HEK293 (cell line): ENCODE results near the gene HP.

ENCODE experiments used
- CTCF ChIA-PET: fragments of 350-600 bp; formaldehyde crosslinking; extraction: SDS; loops from one replicate; lab custom pipeline; 2021; ENCODE audit warnings: antibody characterized with exemption; lab: Yijun Ruan, JAX
- POLR2A ChIA-PET: fragments of 300-600 bp; formaldehyde crosslinking; extraction: SDS; loops from one replicate; lab custom pipeline; 2020; ENCODE audit warnings: antibody characterized with exemption, inconsistent platforms; lab: Yijun Ruan, JAX
- H3K27ac ChIP-seq: fragments of 200-500 bp; sonication (Bioruptor generic); 2 replicates; pipeline ENCODE4 v1.5.1; 2014; ENCODE audit warnings: low read depth, low read length, control low read depth, inconsistent platforms; ENCODE audit errors: extremely low read depth
- H3K36me3 ChIP-seq, 2 experiments: fragments of 200-500 bp in 1 of 2; sonication (Bioruptor generic) in 1 of 2; 1 replicate in 1 of 2; 2 replicates in 1 of 2; pipeline ENCODE4 v1.5.1; 2014 to 2017; ENCODE audit warnings: inconsistent platforms in 2 of 2, low read length in 2 of 2; ENCODE audit not compliant: control insufficient read depth in 2 of 2, insufficient read depth in 1 of 2
- H3K4me1 ChIP-seq: fragments of 200-500 bp; sonication (Bioruptor generic); 2 replicates; pipeline ENCODE4 v1.5.1; 2014; ENCODE audit warnings: mild to moderate bottlenecking, low read length, inconsistent platforms; ENCODE audit not compliant: control insufficient read depth, insufficient read depth
- H3K4me3 ChIP-seq: 2 replicates; pipeline ENCODE4 v1.5.1; 2011; ENCODE audit warnings: low read depth, mild to moderate bottlenecking, control low read depth, low read length, moderate library complexity
- H3K9me3 ChIP-seq: fragments of 200-500 bp; sonication (Bioruptor generic); 2 replicates; pipeline ENCODE4 v1.5.1; 2014; ENCODE audit warnings: low read depth, low read length, inconsistent platforms; ENCODE audit not compliant: control insufficient read depth, insufficient read depth
- BCL11B ChIP-seq: fragments of 450-650 bp; formaldehyde crosslinking; IDR thresholded peaks from 2 replicates; pipeline ENCODE4 v1.5.1; 2016; ENCODE audit warnings: low read depth, missing biosample characterization, missing genetic modification characterization
- GLIS1 ChIP-seq: fragments of 450-650 bp; formaldehyde crosslinking; IDR thresholded peaks from 2 replicates; pipeline ENCODE4 v1.5.1; 2016; ENCODE audit warnings: missing biosample characterization, missing genetic modification characterization
- KLF1 ChIP-seq: fragments of 450-650 bp; formaldehyde crosslinking; IDR thresholded peaks from 2 replicates; pipeline ENCODE4 v1.5.1; 2016; ENCODE audit warnings: missing biosample characterization, missing genetic modification characterization
- KLF16 ChIP-seq: fragments of 450-650 bp; formaldehyde crosslinking; IDR thresholded peaks from 2 replicates; pipeline ENCODE4 v1.5.1; 2017; ENCODE audit warnings: missing biosample characterization, missing genetic modification characterization
- SCRT1 ChIP-seq: fragments of 450-650 bp; formaldehyde crosslinking; IDR thresholded peaks from 2 replicates; pipeline ENCODE4 v1.5.1; 2016; ENCODE audit warnings: missing biosample characterization, missing genetic modification characterization, borderline replicate concordance
- SP2 ChIP-seq: fragments of 450-650 bp; formaldehyde crosslinking; IDR thresholded peaks from 2 replicates; pipeline ENCODE4 v1.5.1; 2016; ENCODE audit warnings: missing biosample characterization, missing genetic modification characterization
- SP3 ChIP-seq: fragments of 450-650 bp; formaldehyde crosslinking; IDR thresholded peaks from 2 replicates; pipeline ENCODE4 v1.5.1; 2016; ENCODE audit warnings: missing biosample characterization, missing genetic modification characterization
- ZBTB48 ChIP-seq: fragments of 450-650 bp; formaldehyde crosslinking; IDR thresholded peaks from 2 replicates; pipeline ENCODE4 v1.5.1; 2016; ENCODE audit warnings: missing biosample characterization, missing genetic modification characterization
- ZBTB8A ChIP-seq: fragments of 450-650 bp; formaldehyde crosslinking; IDR thresholded peaks from 2 replicates; pipeline ENCODE4 v1.5.1; 2016; ENCODE audit warnings: missing biosample characterization, missing genetic modification characterization
- ZNF112 ChIP-seq: fragments of 450-650 bp; formaldehyde crosslinking; IDR thresholded peaks from 2 replicates; pipeline ENCODE4 v1.5.0; 2017; ENCODE audit warnings: missing biosample characterization, missing genetic modification characterization
- ZNF121 ChIP-seq: fragments of 450-650 bp; formaldehyde crosslinking; IDR thresholded peaks from 2 replicates; pipeline ENCODE4 v1.5.1; 2016; ENCODE audit warnings: missing biosample characterization, missing genetic modification characterization
- ZNF175 ChIP-seq: fragments of 450-650 bp; formaldehyde crosslinking; IDR thresholded peaks from 2 replicates; pipeline ENCODE4 v1.5.1; 2016; ENCODE audit warnings: missing biosample characterization, missing genetic modification characterization
- ZNF2 ChIP-seq: fragments of 450-650 bp; formaldehyde crosslinking; IDR thresholded peaks from 2 replicates; pipeline ENCODE4 v1.5.1; 2016; ENCODE audit warnings: missing biosample characterization, missing genetic modification characterization
- ZNF221 ChIP-seq: fragments of 450-650 bp; formaldehyde crosslinking; IDR thresholded peaks from 2 replicates; pipeline ENCODE4 v1.5.1; 2017; ENCODE audit warnings: missing biosample characterization, missing genetic modification characterization, borderline replicate concordance
- ZNF223 ChIP-seq: fragments of 450-650 bp; formaldehyde crosslinking; IDR thresholded peaks from 2 replicates; pipeline ENCODE4 v1.5.1; 2016; ENCODE audit warnings: missing biosample characterization, missing genetic modification characterization
- ZNF341 ChIP-seq: fragments of 450-650 bp; formaldehyde crosslinking; IDR thresholded peaks from 2 replicates; pipeline ENCODE4; 2016; ENCODE audit warnings: low read depth, missing biosample characterization, missing genetic modification characterization
- ZNF416 ChIP-seq: fragments of 450-650 bp; formaldehyde crosslinking; IDR thresholded peaks from 2 replicates; pipeline ENCODE4 v1.5.1; 2016; ENCODE audit warnings: missing biosample characterization, missing genetic modification characterization
- TF ChIP-seq, protein P1 (sequence below): fragments of 450-650 bp; formaldehyde crosslinking; IDR thresholded peaks from 2 replicates; pipeline ENCODE4 v1.5.1; 2016; ENCODE audit warnings: missing biosample characterization, missing genetic modification characterization
- TF ChIP-seq, protein P2 (sequence below): fragments of 450-650 bp; formaldehyde crosslinking; IDR thresholded peaks from 2 replicates; pipeline ENCODE4 v1.5.1; 2016; ENCODE audit warnings: missing biosample characterization, missing genetic modification characterization
- TF ChIP-seq, protein P3 (sequence below): fragments of 450-650 bp; formaldehyde crosslinking; IDR thresholded peaks from 2 replicates; pipeline ENCODE4 v1.5.1; 2016; ENCODE audit warnings: missing biosample characterization, missing genetic modification characterization, borderline replicate concordance
- TF ChIP-seq, protein P4 (sequence below): fragments of 450-650 bp; formaldehyde crosslinking; IDR thresholded peaks from 2 replicates; pipeline ENCODE4 v1.5.1; 2017; ENCODE audit warnings: missing biosample characterization, missing genetic modification characterization
- TF ChIP-seq, protein P5 (sequence below): fragments of 450-650 bp; formaldehyde crosslinking; IDR thresholded peaks from 2 replicates; pipeline ENCODE4; 2016; ENCODE audit warnings: missing biosample characterization, missing genetic modification characterization
- TF ChIP-seq, protein P6 (sequence below): fragments of 450-650 bp; formaldehyde crosslinking; IDR thresholded peaks from 2 replicates; pipeline ENCODE4 v1.5.1; 2016; ENCODE audit warnings: missing biosample characterization, missing genetic modification characterization

The HP gene

DNA sequence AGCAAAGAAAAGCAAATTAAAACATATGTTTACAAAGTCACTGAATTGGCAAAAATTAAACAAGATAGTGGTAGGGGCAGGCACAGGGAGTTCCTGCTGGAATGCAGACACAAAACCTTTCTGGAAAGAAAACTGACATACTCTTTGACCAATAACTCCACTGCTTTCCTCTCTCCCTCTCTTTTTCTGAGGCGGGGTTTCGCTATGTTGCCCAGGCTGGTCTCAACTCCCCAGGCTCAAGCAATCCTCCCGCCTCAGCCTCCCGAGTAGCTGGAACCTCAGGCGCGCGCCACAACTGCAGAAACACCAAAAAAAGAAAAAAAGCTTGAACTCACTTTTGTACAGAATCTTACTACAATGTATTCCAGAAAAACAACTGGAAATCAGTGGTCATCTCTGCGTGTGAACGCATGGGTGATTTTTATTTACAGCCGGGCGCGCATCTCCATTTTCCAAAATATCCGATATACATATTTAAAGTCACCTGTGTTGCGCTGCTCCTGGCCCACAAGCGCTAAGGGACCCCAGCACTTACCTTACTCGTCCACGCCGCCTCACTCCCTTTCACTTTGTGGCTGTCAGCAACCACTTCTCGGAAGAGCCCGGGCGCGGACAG lies 38.6 kb downstream of the HP start (continued):
- TF ChIP-seq, protein P1, sequence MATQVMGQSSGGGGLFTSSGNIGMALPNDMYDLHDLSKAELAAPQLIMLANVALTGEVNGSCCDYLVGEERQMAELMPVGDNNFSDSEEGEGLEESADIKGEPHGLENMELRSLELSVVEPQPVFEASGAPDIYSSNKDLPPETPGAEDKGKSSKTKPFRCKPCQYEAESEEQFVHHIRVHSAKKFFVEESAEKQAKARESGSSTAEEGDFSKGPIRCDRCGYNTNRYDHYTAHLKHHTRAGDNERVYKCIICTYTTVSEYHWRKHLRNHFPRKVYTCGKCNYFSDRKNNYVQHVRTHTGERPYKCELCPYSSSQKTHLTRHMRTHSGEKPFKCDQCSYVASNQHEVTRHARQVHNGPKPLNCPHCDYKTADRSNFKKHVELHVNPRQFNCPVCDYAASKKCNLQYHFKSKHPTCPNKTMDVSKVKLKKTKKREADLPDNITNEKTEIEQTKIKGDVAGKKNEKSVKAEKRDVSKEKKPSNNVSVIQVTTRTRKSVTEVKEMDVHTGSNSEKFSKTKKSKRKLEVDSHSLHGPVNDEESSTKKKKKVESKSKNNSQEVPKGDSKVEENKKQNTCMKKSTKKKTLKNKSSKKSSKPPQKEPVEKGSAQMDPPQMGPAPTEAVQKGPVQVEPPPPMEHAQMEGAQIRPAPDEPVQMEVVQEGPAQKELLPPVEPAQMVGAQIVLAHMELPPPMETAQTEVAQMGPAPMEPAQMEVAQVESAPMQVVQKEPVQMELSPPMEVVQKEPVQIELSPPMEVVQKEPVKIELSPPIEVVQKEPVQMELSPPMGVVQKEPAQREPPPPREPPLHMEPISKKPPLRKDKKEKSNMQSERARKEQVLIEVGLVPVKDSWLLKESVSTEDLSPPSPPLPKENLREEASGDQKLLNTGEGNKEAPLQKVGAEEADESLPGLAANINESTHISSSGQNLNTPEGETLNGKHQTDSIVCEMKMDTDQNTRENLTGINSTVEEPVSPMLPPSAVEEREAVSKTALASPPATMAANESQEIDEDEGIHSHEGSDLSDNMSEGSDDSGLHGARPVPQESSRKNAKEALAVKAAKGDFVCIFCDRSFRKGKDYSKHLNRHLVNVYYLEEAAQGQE (tag by site-specific recombination): peak; percentile 76; the same call in 1 of the 2 replicates
- peak; percentile 73 for TF ChIP-seq SP2 (tag by site-specific recombination)
- TF ChIP-seq, protein P2, sequence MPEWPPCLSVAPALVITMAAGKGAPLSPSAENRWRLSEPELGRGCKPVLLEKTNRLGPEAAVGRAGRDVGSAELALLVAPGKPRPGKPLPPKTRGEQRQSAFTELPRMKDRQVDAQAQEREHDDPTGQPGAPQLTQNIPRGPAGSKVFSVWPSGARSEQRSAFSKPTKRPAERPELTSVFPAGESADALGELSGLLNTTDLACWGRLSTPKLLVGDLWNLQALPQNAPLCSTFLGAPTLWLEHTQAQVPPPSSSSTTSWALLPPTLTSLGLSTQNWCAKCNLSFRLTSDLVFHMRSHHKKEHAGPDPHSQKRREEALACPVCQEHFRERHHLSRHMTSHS (tag by site-specific recombination): no peak
- peak; percentile 76 for TF ChIP-seq ZBTB48 (tag by site-specific recombination)
- peak; percentile 36; the same call in 1 of the 2 replicates for TF ChIP-seq KLF16
- TF ChIP-seq ZNF121 (tag by site-specific recombination): peak; percentile 64; the same call in 1 of the 2 replicates
- TF ChIP-seq, all 188 proteins: peak for 13

DNA sequence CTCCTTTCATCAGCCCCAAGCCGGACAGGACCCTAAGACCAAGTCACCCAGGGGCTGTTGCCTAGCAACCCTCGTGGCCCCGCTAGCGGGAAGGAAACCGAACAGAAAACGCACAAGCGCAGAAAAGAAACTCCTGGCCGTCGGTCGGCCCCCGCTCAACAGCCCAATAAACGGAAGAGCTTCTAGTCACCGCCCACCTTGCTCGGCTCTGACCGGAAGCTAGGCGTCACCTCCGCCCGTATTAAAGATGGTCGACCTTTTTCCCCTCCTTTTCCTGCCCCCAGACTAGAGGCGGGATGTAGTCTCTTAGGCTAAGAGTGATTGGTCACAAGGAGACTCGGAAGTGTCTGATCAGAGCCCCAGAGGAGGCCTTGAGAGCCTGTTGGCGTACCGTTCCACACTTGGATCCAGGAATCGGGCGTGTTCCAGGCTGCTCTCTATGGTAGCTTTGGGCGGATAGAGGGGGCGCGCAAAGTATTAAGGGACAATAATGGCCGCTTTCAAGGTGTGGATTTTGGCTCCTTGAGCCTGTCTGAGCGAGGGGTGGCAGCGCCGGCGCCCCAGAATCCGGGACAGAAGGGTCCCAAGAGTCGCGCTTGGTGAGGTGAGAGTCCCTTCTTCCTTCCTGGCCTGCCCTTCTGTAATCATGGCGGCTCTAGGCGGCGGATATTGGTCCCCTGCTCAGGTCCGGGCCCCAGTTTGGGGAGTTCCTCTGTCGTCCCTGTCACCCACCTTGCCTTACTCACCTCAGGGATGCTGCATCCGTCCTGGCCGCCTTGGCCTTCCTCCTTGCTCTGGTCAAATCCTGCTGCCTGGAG lies 39.4 kb downstream of the HP start, which contains the start of the genes DHX38 and TXNL4B:
TSS of gene DHX38 (plus strand) at position 400 of the 818 bp plus-strand sequence. CDS start 2,311 bp downstream, outside the sequence.
TSS of gene TXNL4B (minus strand) at position 173 of the 818 bp plus-strand sequence. CDS start 2,871 bp downstream, outside the sequence.
- POLR2A ChIA-PET: interaction anchor here (0.7 to 1.4 kb wide), 9 partner anchors 11 to 1522 kb away, joined by 3 to 7 read pairs (median 3); no protein-coding TSS in a partner anchor
- peak within 1 kb of the TSS; percentile 87 for H3K4me3 ChIP-seq
- H3K4me1 ChIP-seq: peaks cover 4% of the 10 kb centered on the region; the same call in 1 of the 2 replicates
- no peaks in the 10 kb centered on the region for H3K9me3 ChIP-seq
- CTCF ChIA-PET: interaction anchor here (0.6 to 2.3 kb wide), 3 partner anchors 27 to 387 kb away, joined by 3 to 5 read pairs (median 4); no protein-coding TSS in a partner anchor
- H3K27ac ChIP-seq: peak within 1 kb of the TSS; percentile 40; the same call in 1 of the 2 replicates
- H3K36me3 ChIP-seq: peaks cover 0 to 56% of the 10 kb centered on the region in 2 experiments; a peak in 2 of 3 replicates
- peak; percentile 42; the same call in 1 of the 2 replicates for TF ChIP-seq ZBTB48 (tag by site-specific recombination)
- peak; percentile 96 for TF ChIP-seq SP3 (tag by site-specific recombination)
- TF ChIP-seq ZNF416 (tag by site-specific recombination): no peak
- 0 out of 2 replicates have a peak, but pooled peaks have one; percentile 27 for TF ChIP-seq ZNF2
- TF ChIP-seq ZNF175 (tag by site-specific recombination): no peak
- TF ChIP-seq, protein P3, sequence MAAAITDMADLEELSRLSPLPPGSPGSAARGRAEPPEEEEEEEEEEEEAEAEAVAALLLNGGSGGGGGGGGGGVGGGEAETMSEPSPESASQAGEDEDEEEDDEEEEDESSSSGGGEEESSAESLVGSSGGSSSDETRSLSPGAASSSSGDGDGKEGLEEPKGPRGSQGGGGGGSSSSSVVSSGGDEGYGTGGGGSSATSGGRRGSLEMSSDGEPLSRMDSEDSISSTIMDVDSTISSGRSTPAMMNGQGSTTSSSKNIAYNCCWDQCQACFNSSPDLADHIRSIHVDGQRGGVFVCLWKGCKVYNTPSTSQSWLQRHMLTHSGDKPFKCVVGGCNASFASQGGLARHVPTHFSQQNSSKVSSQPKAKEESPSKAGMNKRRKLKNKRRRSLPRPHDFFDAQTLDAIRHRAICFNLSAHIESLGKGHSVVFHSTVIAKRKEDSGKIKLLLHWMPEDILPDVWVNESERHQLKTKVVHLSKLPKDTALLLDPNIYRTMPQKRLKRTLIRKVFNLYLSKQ (tag by site-specific recombination): no peak
- TF ChIP-seq KLF1 (tag by site-specific recombination): peak; percentile 46
- TF ChIP-seq, protein P4, sequence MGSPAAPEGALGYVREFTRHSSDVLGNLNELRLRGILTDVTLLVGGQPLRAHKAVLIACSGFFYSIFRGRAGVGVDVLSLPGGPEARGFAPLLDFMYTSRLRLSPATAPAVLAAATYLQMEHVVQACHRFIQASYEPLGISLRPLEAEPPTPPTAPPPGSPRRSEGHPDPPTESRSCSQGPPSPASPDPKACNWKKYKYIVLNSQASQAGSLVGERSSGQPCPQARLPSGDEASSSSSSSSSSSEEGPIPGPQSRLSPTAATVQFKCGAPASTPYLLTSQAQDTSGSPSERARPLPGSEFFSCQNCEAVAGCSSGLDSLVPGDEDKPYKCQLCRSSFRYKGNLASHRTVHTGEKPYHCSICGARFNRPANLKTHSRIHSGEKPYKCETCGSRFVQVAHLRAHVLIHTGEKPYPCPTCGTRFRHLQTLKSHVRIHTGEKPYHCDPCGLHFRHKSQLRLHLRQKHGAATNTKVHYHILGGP (tag by site-specific recombination): no peak
- peak; percentile 99 for TF ChIP-seq ZNF341 (tag by site-specific recombination)
- no peak for TF ChIP-seq SCRT1 (tag by site-specific recombination)
- TF ChIP-seq ZBTB8A: peak; percentile 87
- TF ChIP-seq, protein P5, sequence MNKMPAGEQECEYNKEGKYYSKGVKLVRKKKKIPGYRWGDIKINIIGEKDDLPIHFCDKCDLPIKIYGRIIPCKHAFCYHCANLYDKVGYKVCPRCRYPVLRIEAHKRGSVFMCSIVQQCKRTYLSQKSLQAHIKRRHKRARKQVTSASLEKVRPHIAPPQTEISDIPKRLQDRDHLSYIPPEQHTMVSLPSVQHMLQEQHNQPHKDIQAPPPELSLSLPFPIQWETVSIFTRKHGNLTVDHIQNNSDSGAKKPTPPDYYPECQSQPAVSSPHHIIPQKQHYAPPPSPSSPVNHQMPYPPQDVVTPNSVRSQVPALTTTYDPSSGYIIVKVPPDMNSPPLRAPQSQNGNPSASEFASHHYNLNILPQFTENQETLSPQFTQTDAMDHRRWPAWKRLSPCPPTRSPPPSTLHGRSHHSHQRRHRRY: no peak
- TF ChIP-seq ZNF223 (tag by site-specific recombination): no peak
- TF ChIP-seq, protein P6, sequence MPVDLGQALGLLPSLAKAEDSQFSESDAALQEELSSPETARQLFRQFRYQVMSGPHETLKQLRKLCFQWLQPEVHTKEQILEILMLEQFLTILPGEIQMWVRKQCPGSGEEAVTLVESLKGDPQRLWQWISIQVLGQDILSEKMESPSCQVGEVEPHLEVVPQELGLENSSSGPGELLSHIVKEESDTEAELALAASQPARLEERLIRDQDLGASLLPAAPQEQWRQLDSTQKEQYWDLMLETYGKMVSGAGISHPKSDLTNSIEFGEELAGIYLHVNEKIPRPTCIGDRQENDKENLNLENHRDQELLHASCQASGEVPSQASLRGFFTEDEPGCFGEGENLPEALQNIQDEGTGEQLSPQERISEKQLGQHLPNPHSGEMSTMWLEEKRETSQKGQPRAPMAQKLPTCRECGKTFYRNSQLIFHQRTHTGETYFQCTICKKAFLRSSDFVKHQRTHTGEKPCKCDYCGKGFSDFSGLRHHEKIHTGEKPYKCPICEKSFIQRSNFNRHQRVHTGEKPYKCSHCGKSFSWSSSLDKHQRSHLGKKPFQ (tag by site-specific recombination): no peak
- TF ChIP-seq ZNF112 (tag by site-specific recombination): no peak
- no peak for TF ChIP-seq ZNF221
- TF ChIP-seq GLIS1 (tag by site-specific recombination): no peak
- no peak for TF ChIP-seq BCL11B (tag by site-specific recombination)
